ENCODE results near the gene APC.

GRCh38 chr5:112865128-112865527 lies 127.4 kb downstream of the APC start:
- no peak for TF ChIP-seq CTCF (IDR thresholded peaks at IDR 0.05; ENCODE audit: low read length)
- no peak for TF ChIP-seq EZH2 (optimal IDR thresholded peaks at IDR 0.05; ENCODE audit: low read depth, low read length)
- TF ChIP-seq EZH2phosphoT487 (IDR thresholded peaks at IDR 0.05; ENCODE audit: low read length), result no peak
